ENCODE results near the gene PCDH15.

- no peak for TF ChIP-seq CTCF (IDR thresholded peaks at IDR 0.05 in 4 of 5, conservative IDR thresholded peaks at IDR 0.05 in 1 of 5)
- no peak for TF ChIP-seq POLR2A (IDR thresholded peaks at IDR 0.05)
Observed at GRCh38 chr10:54282012-54282411, 519.0 kb downstream of the PCDH15 start.
